Endothelial cell of umbilical vein (primary cell): ENCODE results near the gene MED4. TPM values are rescaled to one million over a fixed set of nuclear protein-coding genes. Genes with fewer than 3 reads are reported as not detected.

Experiments
- BruUV-seq: library from RNA; stranded (reverse); fragments of 400-500 nt; replicated peaks from 2 replicates; lab custom pipeline; 2021; lab: Mats Ljungman, UMichigan
- CTCF ChIA-PET: fragments of 300-600, 350-600 bp; sonication (Branson Sonifier 250); formaldehyde crosslinking; loops from one replicate; lab custom pipeline; 2021; ENCODE audit warnings: antibody characterized with exemption, inconsistent platforms; lab: Charles Lee
- POLR2A ChIA-PET: fragments of 300-600, 350-600 bp; sonication (Branson Sonifier 250); formaldehyde crosslinking; loops from one replicate; lab custom pipeline; 2021; ENCODE audit warnings: antibody characterized with exemption, inconsistent platforms; lab: Charles Lee
- DNase-seq: peaks from one replicate; pipeline ENCODE4 v3.0.0-alpha.2; 2011; ENCODE audit warnings: low read depth, low spot score
- FAIRE-seq: peaks from 2 replicates; lab custom pipeline; 2011; peaks lifted over from hg19 to GRCh38; lab: Jason Lieb, UNC
- H2AFZ ChIP-seq: 2 replicates; pipeline ENCODE4 v1.6.0; 2012; ENCODE audit warnings: low read depth, low read length, control low read depth, inconsistent platforms
- H3K27ac ChIP-seq: 2 replicates; pipeline ENCODE4 v1.5.1; 2011; ENCODE audit warnings: low read depth, mild to moderate bottlenecking, control low read depth, low read length, moderate library complexity; ENCODE audit not compliant: insufficient read depth
- H3K27me3 ChIP-seq, 2 experiments: 2 replicates each; pipeline versions ENCODE4 v1.6.0 to v1.6.1; 2011; ENCODE audit warnings: low read length in 2 of 2, mixed read lengths in 1 of 2; ENCODE audit not compliant: control insufficient read depth in 2 of 2, insufficient read depth in 2 of 2
- H3K36me3 ChIP-seq, 2 experiments: 2 replicates in 1 of 2; 3 replicates in 1 of 2; pipeline ENCODE4 v1.5.1; 2011; ENCODE audit warnings: low read length in 2 of 2, mild to moderate bottlenecking in 1 of 2, moderate library complexity in 1 of 2; ENCODE audit not compliant: control insufficient read depth in 2 of 2, insufficient read depth in 2 of 2; ENCODE audit errors: extremely low read depth in 1 of 2
- H3K4me1 ChIP-seq: 3 replicates; pipeline ENCODE4 v1.5.1; 2011; ENCODE audit warnings: mild to moderate bottlenecking, low read length; ENCODE audit not compliant: control insufficient read depth, insufficient read depth; ENCODE audit errors: extremely low read depth
- H3K4me2 ChIP-seq: 2 replicates; pipeline ENCODE4 v1.6.1; 2011; ENCODE audit warnings: low read length, control low read depth, mixed read lengths; ENCODE audit not compliant: insufficient read depth
- H3K4me3 ChIP-seq, 3 experiments: fragments of 200-600 bp in 1 of 3; sonication (generic), shearing (Covaris generic) in 1 of 3; replicated peaks in 1 of 3; 2 replicates each; pipeline ENCODE4 v1.5.1; 2011 to 2016; ENCODE audit warnings: control low read depth in 3 of 3, low read length in 3 of 3, mild to moderate bottlenecking in 2 of 3, inconsistent platforms in 1 of 3, low read depth in 1 of 3, moderate library complexity in 1 of 3; ENCODE audit not compliant: insufficient read depth in 1 of 3
- H3K79me2 ChIP-seq: 2 replicates; pipeline ENCODE4 v1.6.0; 2012; ENCODE audit warnings: low read length, inconsistent platforms; ENCODE audit not compliant: control insufficient read depth, insufficient read depth
- H3K9ac ChIP-seq: replicated peaks from 2 replicates; pipeline ENCODE3; 2011; ENCODE audit warnings: low read length, control low read depth; ENCODE audit not compliant: insufficient read depth; ENCODE audit errors: extremely low read depth
- H3K9me1 ChIP-seq: replicated peaks from 3 replicates; pipeline ENCODE4 v1.6.0; 2011; ENCODE audit warnings: mild to moderate bottlenecking, low read length; ENCODE audit not compliant: control insufficient read depth, insufficient read depth; ENCODE audit errors: extremely low read depth
- H3K9me3 ChIP-seq: replicated peaks from 2 replicates; pipeline ENCODE4 v1.5.1; 2012; ENCODE audit warnings: low read length, inconsistent platforms; ENCODE audit not compliant: control insufficient read depth, insufficient read depth
- H4K20me1 ChIP-seq: replicated peaks from 2 replicates; pipeline ENCODE3; 2011; ENCODE audit warnings: mild to moderate bottlenecking, low read length; ENCODE audit not compliant: control insufficient read depth, insufficient read depth; ENCODE audit errors: extremely low read depth
- EZH2 ChIP-seq: IDR thresholded peaks from 2 replicates; pipeline ENCODE4 v1.6.1; 2012; ENCODE audit warnings: borderline replicate concordance, low read depth, mild to moderate bottlenecking, moderate library complexity, low read length, inconsistent platforms; ENCODE audit not compliant: severe bottlenecking
- FOS ChIP-seq: IDR thresholded peaks from 2 replicates; pipeline ENCODE4 v1.6.1; 2011; ENCODE audit warnings: mild to moderate bottlenecking, low read length, moderate library complexity, borderline replicate concordance; ENCODE audit not compliant: insufficient read depth
- GATA2 ChIP-seq: IDR thresholded peaks from 2 replicates; pipeline ENCODE4 v1.7.0; 2011; ENCODE audit warnings: low read depth, mild to moderate bottlenecking, moderate library complexity, mixed read lengths, low read length; ENCODE audit not compliant: insufficient read length, insufficient read depth
- JUN ChIP-seq: IDR thresholded peaks from 2 replicates; pipeline ENCODE4 v1.6.1; 2011; ENCODE audit warnings: borderline replicate concordance, low read depth; ENCODE audit not compliant: insufficient read length, insufficient read depth
- MYC ChIP-seq: IDR thresholded peaks from one replicate; pipeline ENCODE4 v1.6.1; 2011; ENCODE audit warnings: mild to moderate bottlenecking, low read depth, low read length
- POLR2A ChIP-seq: IDR thresholded peaks from 2 replicates; pipeline ENCODE4 v1.6.1; 2012; ENCODE audit warnings: low read depth, mild to moderate bottlenecking, control low read depth, low read length
- dilution Hi-C: fragments of 300-500 bp; cut with MboI; formaldehyde crosslinking; loops from one replicate; pipeline ENCODE4 v1.15.0; 2019; ENCODE audit warnings: low sequenced_read_pairs; ENCODE audit not compliant: extremely low pct_ligation_motif_present
- intact Hi-C: fragments of 100-400 bp; cut with micrococcal nuclease; formaldehyde crosslinking; loops from one replicate; pipeline ENCODE4 v1.10.0; 2022
- polyA plus RNA-seq, 4 experiments: library from polyadenylated mRNA; depleted of rRNA in 3 of 4; stranded (reverse) in 3 of 4; unstranded in 1 of 4; fragments of >200 nt; gene quantifications; 2 replicates each; pipeline versions ENCODE4 v1.2.1 to v1.2.3, GENCODE V29; 2011 to 2012; ENCODE audit warnings: missing spikeins in 1 of 4
- total RNA-seq: library from RNA; stranded (reverse); gene quantifications from 2 replicates; pipeline ENCODE4 v1.2.3, GENCODE V29; 2021
- TF ChIP-seq, protein P1 (sequence below): IDR thresholded peaks from 2 replicates; pipeline ENCODE4 v1.6.1; 2011; ENCODE audit not compliant: insufficient read depth, insufficient read length
- TF ChIP-seq, protein P2 (sequence below), 2 donors: IDR thresholded peaks; 1 replicate in 1 of 2; 2 replicates in 1 of 2; pipeline ENCODE4 v1.5.1; 2011; ENCODE audit warnings: low read length in 2 of 2, mild to moderate bottlenecking in 2 of 2, moderate library complexity in 2 of 2, control low read depth in 1 of 2, inconsistent platforms in 1 of 2, low read depth in 1 of 2; ENCODE audit not compliant: insufficient read depth in 1 of 2; ENCODE audit errors: extremely low read depth in 1 of 2

The MED4 gene
- total and polyA plus RNA-seq, 2 donors (not counting 3 experiments of a cell fraction or from before 2014, with no cell fraction given): 21.9 to 43.3 TPM

DNA sequence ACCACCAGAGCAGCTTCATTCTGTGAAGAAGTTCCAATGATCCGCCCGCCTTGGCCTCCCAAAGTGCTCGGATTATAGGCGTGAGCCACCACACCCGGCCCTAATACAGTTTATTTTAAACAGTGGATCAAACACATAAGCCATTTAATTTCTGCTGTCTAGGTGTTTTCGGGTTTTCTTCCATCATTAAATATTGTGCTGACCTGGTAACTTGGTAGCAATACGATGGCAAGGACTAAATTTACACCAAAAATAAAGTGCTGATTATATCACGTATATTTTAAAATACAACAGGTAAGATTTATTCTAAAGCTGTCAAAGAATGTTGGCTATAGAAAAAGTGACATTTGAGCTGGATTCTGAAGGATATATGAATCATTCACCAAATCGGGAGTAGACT, 1.3 kb downstream of the MED4 start:
- Histone ChIP-seq H3K9ac (peak overlapping the region; percentile 92), H3K4me3 (peak overlapping the region in 2 of 3 experiments; percentile 84 to 86), H3K4me2 (peak overlapping the region; percentile 97), H3K36me3 (no peaks in the 10 kb centered on the region), H3K27me3 (peaks cover 3% of the 10 kb centered on the region in 2 experiments), H3K9me3 (no peaks in the 10 kb centered on the region), H4K20me1 (peaks cover 7% of the 10 kb centered on the region), H3K9me1 (no peaks in the 10 kb centered on the region), H3K4me1 (peaks cover 10% of the 10 kb centered on the region), H3K79me2 (peaks cover 60% of the 10 kb centered on the region), H2AFZ (no peak overlapping the region), H3K27ac (no peak overlapping the region)
- ChIA-PET POLR2A (no interaction called here), CTCF (interaction anchor here (1.1 kb wide), 1 partner anchor 487 kb away, joined by 5 read pairs; no protein-coding TSS in a partner anchor)
- intact Hi-C loops: no loop called here
- no peak for FAIRE-seq
- TF ChIP-seq JUN (no peak), FOS (no peak), EZH2 (no peak), MYC (no peak), POLR2A (no peak), GATA2 (no peak)
- TF ChIP-seq, protein P1, sequence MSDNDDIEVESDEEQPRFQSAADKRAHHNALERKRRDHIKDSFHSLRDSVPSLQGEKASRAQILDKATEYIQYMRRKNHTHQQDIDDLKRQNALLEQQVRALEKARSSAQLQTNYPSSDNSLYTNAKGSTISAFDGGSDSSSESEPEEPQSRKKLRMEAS: no peak
- dilution Hi-C loops: no loop called here
- no peak for DNase-seq
- BruUV-seq: TSS peak; percentile 22

DNA sequence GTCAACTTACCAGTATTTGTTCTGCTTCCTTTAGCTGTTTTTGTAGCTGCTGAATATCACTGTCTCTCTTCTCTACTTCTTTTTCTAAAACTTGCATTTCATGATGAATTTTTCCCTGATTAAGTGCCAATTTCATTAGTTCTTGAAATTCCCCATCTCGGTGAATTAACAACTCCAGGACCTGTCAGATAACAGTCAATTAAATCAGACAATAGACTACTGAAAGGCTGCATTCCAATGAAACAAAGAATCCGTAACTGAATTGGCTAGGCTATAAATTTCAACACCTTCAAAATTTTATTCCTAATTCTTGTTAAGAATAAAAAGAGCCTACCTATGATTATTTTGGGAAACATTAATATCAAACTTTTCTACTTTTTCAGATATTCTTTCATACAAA, 8.6 kb downstream of the MED4 start:
- intact Hi-C loops (loop anchor here (1.0 kb wide), 1 partner anchor 11 kb away; no protein-coding TSS in a partner anchor), dilution Hi-C loops (no loop called here)
- H3K36me3 ChIP-seq: peaks cover 2 to 6% of the 10 kb centered on the region in 2 experiments
- no TSS peak for BruUV-seq
- no peak overlapping the region for H3K27ac ChIP-seq
- TF ChIP-seq MYC (no peak), JUN (no peak), GATA2 (no peak), POLR2A (no peak)
- TF ChIP-seq, protein P1: no peak
- TF ChIP-seq, protein P2, sequence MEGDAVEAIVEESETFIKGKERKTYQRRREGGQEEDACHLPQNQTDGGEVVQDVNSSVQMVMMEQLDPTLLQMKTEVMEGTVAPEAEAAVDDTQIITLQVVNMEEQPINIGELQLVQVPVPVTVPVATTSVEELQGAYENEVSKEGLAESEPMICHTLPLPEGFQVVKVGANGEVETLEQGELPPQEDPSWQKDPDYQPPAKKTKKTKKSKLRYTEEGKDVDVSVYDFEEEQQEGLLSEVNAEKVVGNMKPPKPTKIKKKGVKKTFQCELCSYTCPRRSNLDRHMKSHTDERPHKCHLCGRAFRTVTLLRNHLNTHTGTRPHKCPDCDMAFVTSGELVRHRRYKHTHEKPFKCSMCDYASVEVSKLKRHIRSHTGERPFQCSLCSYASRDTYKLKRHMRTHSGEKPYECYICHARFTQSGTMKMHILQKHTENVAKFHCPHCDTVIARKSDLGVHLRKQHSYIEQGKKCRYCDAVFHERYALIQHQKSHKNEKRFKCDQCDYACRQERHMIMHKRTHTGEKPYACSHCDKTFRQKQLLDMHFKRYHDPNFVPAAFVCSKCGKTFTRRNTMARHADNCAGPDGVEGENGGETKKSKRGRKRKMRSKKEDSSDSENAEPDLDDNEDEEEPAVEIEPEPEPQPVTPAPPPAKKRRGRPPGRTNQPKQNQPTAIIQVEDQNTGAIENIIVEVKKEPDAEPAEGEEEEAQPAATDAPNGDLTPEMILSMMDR (IDR thresholded peaks at IDR 0.05; ENCODE audit: extremely low read depth in 1 of 2, insufficient read depth in 1 of 2, low read depth in 1 of 2, low read length in 2 of 2): no peak
- no peaks in the 10 kb centered on the region for H3K9me3 ChIP-seq
- no peaks in the 10 kb centered on the region for H3K4me1 ChIP-seq
- no peaks in the 10 kb centered on the region for H3K27me3 ChIP-seq
- FAIRE-seq (no peak), DNase-seq (no peak)
- no peak overlapping the region for H3K9ac ChIP-seq
- POLR2A ChIA-PET: no interaction called here
- no peaks in the 10 kb centered on the region for H3K9me1 ChIP-seq
- H4K20me1 ChIP-seq: peaks cover 2% of the 10 kb centered on the region
- no peak overlapping the region for H3K4me3 ChIP-seq
- CTCF ChIA-PET: no interaction called here
- H2AFZ ChIP-seq: no peak overlapping the region
- H3K4me2 ChIP-seq: no peak overlapping the region
- peaks cover 35% of the 10 kb centered on the region for H3K79me2 ChIP-seq
